Measurements from ENCODE around the gene PRPF40B.

PRPF40B gene

DNA sequence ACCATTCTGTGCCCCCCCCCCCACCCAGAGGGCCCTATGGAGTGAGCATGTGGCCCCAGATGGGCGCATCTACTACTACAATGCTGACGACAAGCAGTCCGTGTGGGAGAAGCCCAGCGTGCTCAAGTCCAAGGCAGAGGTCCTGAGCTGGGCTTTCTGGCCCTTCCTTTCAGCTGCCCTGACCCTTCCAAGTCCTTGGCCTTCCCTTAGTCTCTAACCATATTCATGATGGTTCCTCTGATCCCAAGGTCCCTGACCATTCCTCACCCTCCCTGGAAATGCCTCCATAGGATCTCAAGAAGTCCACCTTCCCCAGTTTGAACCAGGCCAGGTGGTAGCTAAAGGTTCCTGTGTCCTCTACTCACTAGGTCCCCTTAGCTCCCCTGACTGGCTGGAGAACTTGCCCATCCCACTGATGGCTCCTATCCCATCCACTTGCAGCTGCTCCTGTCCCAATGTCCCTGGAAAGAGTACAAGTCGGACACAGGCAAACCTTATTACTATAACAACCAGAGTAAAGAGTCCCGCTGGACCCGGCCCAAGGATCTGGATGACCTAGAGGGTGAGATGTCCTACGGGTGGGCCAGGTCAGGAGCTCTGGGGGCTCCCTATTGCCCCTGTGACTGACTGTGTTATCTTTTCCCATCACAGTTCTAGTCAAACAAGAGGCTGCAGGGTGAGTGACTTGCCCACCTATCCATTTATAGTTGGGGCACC is 9.8 kb downstream of the PRPF40B start:
- no peak for DNase-seq
- TF ChIP-seq, protein P1, sequence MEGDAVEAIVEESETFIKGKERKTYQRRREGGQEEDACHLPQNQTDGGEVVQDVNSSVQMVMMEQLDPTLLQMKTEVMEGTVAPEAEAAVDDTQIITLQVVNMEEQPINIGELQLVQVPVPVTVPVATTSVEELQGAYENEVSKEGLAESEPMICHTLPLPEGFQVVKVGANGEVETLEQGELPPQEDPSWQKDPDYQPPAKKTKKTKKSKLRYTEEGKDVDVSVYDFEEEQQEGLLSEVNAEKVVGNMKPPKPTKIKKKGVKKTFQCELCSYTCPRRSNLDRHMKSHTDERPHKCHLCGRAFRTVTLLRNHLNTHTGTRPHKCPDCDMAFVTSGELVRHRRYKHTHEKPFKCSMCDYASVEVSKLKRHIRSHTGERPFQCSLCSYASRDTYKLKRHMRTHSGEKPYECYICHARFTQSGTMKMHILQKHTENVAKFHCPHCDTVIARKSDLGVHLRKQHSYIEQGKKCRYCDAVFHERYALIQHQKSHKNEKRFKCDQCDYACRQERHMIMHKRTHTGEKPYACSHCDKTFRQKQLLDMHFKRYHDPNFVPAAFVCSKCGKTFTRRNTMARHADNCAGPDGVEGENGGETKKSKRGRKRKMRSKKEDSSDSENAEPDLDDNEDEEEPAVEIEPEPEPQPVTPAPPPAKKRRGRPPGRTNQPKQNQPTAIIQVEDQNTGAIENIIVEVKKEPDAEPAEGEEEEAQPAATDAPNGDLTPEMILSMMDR (IDR thresholded peaks at IDR 0.05; ENCODE audit: low read depth, low read length), result no peak
- Histone ChIP-seq H3K9me3 (ENCODE audit: severe bottlenecking) (no peaks in the 10 kb centered on the region), H3K4me3 (ENCODE audit: low read depth, low read length) (no peak overlapping the region), H3K36me3 (no peaks in the 10 kb centered on the region), H3K27ac (no peak overlapping the region), H3K27me3 (ENCODE audit: insufficient read depth, low read depth, severe bottlenecking) (no peaks in the 10 kb centered on the region)

DNA sequence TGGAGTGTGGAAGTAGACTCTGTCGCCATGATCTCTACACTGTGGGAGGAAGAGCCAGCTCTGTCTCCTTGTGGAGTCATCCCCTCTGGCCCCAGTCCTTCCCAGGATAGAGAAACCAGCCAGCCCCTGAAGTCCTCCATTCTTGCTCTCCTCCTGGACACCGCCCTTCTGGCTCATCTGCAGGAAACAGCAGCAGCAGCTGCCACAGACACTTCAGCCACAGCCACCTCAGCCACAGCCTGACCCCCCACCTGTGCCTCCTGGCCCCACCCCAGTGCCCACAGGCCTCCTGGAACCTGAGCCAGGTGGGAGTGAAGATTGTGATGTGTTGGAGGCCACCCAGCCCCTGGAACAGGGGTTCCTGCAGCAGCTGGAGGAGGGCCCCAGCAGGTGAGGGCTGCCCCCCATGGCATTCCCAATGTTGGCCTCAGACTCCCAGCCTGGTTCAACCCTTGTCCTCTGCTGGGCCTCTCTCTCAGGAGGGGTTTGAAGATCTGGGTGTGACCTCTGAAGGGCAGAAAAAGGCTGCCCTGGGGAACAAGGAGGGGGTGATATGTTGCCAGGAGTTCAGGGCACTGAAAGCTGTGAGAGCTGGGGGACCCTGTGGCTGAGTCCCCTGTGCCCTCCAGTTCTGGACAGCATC is 10.5 kb downstream of the PRPF40B start:
- Histone ChIP-seq H3K9me3 (ENCODE audit: severe bottlenecking) (no peaks in the 10 kb centered on the region), H3K4me3 (ENCODE audit: low read depth, low read length) (no peak overlapping the region), H3K27ac (no peak overlapping the region), H3K27me3 (ENCODE audit: insufficient read depth, low read depth, severe bottlenecking) (no peaks in the 10 kb centered on the region), H3K36me3 (0 out of 2 replicates have a peak, but pooled peaks cover 2% of the 10 kb centered on the region)
- TF ChIP-seq, protein P1 (IDR thresholded peaks at IDR 0.05; ENCODE audit: low read depth, low read length), result no peak
- no peak for DNase-seq

DNA sequence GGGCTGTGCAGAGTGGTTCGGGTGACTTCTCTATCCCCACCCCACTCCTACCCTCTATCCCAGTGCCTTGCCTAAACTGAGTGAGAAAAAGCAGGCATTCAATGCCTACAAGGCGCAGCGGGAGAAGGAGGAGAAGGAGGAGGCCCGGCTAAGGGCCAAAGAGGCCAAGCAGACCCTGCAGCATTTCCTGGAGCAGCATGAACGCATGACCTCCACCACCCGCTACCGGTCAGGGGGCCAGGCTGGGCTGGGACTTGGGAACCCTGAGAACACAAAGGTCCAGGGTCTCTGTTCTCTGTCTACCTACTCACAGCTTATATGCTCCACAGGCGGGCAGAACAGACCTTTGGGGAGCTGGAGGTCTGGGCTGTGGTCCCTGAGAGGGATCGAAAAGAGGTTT is 11.7 kb downstream of the PRPF40B start:
- TF ChIP-seq, protein P1 (IDR thresholded peaks at IDR 0.05; ENCODE audit: low read depth, low read length), result no peak
- H3K9me3 ChIP-seq (ENCODE audit: severe bottlenecking), result no peaks in the 10 kb centered on the region
- no peaks in the 10 kb centered on the region for H3K27me3 ChIP-seq (ENCODE audit: insufficient read depth, low read depth, severe bottlenecking)
- H3K27ac ChIP-seq, result no peak overlapping the region
- DNase-seq, result no peak
- 0 out of 2 replicates have a peak, but pooled peaks cover 2% of the 10 kb centered on the region for H3K36me3 ChIP-seq
- H3K4me3 ChIP-seq (ENCODE audit: low read depth, low read length), result no peak overlapping the region

DNA sequence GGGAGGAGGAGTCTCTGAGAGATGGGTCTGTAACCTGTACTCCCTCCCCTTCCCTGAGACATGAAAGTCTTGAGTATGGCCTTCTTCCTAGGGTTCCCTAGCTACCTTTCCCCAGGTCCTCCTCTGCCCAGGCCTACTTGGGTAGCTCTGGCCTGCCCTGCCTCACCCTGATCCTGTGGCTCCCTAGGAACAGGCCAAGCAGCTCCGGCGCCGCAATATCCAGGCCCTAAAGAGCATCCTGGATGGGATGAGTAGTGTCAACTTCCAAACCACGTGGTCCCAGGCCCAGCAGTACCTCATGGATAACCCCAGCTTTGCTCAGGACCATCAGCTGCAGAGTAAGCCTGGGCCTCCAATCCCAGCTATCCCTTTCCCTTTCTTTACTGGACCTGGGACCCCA is 12.3 kb downstream of the PRPF40B start:
- Histone ChIP-seq H3K4me3 (ENCODE audit: low read depth, low read length) (no peak overlapping the region), H3K27me3 (ENCODE audit: insufficient read depth, low read depth, severe bottlenecking) (no peaks in the 10 kb centered on the region), H3K36me3 (0 out of 2 replicates have a peak, but pooled peaks cover 2% of the 10 kb centered on the region), H3K27ac (no peak overlapping the region), H3K9me3 (ENCODE audit: severe bottlenecking) (no peaks in the 10 kb centered on the region)
- TF ChIP-seq, protein P1 (IDR thresholded peaks at IDR 0.05; ENCODE audit: low read depth, low read length), result no peak
- DNase-seq, result no peak

DNA sequence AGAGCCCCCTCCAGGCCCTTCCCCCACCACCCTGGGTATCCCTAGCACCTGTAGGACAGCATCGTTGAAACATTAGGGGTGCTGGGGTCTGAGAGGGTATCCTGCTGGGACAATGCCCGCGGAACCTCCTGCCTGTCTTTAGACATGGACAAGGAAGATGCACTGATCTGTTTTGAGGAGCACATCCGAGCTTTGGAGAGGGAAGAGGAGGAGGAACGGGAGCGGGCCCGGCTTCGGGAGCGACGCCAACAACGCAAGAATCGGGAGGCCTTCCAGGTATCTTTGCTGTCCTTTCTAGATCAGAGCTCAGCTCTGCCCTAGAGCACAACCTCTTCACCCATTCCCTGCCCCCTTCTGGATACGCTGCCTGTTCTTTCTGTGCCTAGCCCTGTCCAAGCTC is 13.2 kb downstream of the PRPF40B start:
- DNase-seq, result no peak
- TF ChIP-seq, protein P1 (IDR thresholded peaks at IDR 0.05; ENCODE audit: low read depth, low read length), result no peak
- no peaks in the 10 kb centered on the region for H3K27me3 ChIP-seq (ENCODE audit: insufficient read depth, low read depth, severe bottlenecking)
- H3K36me3 ChIP-seq, result 0 out of 2 replicates have a peak, but pooled peaks cover 2% of the 10 kb centered on the region
- no peaks in the 10 kb centered on the region for H3K9me3 ChIP-seq (ENCODE audit: severe bottlenecking)
- H3K4me3 ChIP-seq (ENCODE audit: low read depth, low read length), result no peak overlapping the region
- no peak overlapping the region for H3K27ac ChIP-seq

All from WERI-Rb-1 (cell line).